PC-3 (cell line): ENCODE results near the gene TBC1D24.
"Not testable (repeated sequence)": the region's sequence is repeated elsewhere in the genome, so short reads cannot be mapped to it uniquely, and the experiment has no call there.

Experiments
- EZH2phosphoT487 ChIP-seq: fragments of 300-600 bp; sonication (generic); IDR thresholded peaks from 2 replicates; pipeline ENCODE4 v1.6.1; 2018; ENCODE audit warnings: mild to moderate bottlenecking, antibody characterized with exemption, low read length, borderline replicate concordance
- TF ChIP-seq, protein P1 (sequence below): fragments of 300-600 bp; sonication (generic); conservative IDR thresholded peaks from 2 replicates; pipeline ENCODE4 v1.5.1; 2017; ENCODE audit warnings: antibody characterized with exemption, low read depth, mild to moderate bottlenecking, low read length

- TF ChIP-seq, protein P1, sequence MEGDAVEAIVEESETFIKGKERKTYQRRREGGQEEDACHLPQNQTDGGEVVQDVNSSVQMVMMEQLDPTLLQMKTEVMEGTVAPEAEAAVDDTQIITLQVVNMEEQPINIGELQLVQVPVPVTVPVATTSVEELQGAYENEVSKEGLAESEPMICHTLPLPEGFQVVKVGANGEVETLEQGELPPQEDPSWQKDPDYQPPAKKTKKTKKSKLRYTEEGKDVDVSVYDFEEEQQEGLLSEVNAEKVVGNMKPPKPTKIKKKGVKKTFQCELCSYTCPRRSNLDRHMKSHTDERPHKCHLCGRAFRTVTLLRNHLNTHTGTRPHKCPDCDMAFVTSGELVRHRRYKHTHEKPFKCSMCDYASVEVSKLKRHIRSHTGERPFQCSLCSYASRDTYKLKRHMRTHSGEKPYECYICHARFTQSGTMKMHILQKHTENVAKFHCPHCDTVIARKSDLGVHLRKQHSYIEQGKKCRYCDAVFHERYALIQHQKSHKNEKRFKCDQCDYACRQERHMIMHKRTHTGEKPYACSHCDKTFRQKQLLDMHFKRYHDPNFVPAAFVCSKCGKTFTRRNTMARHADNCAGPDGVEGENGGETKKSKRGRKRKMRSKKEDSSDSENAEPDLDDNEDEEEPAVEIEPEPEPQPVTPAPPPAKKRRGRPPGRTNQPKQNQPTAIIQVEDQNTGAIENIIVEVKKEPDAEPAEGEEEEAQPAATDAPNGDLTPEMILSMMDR, result not testable (repeated sequence)
- not testable (repeated sequence) for TF ChIP-seq EZH2phosphoT487
Measured at GRCh38 chr16:2539192-2539844, 64.4 kb downstream of the TBC1D24 start.
